HG03520 (cell line): ENCODE results near the gene SNX32.
A peak's percentile ranks its signal among the peaks of the same experiment; 100 is the strongest.

Source experiments
- ATAC-seq: cut with Tn5 transposase; IDR thresholded peaks from one replicate; pipeline ENCODE4 v1.9.1; 2021; ENCODE audit warnings: mild to moderate bottlenecking, moderate library complexity; ENCODE audit not compliant: unreplicated experiment

The SNX32 gene

GRCh38 chr11:65854852-65855837 lies 21.4 kb downstream of the SNX32 start:
- ATAC-seq: no peak

GRCh38 chr11:65855927-65856363 lies 22.2 kb downstream of the SNX32 start:
- ATAC-seq: no peak

- ATAC-seq: no peak
Observed at GRCh38 chr11:65856689-65857499, 23.1 kb downstream of the SNX32 start.

GRCh38 chr11:65857500-65857852 lies 23.7 kb downstream of the SNX32 start:
- peak; percentile 1 for ATAC-seq

- peak; percentile 43 for ATAC-seq
Observed at GRCh38 chr11:65857853-65858680, 24.3 kb downstream of the SNX32 start, which contains the start of gene CFL1. CFL1 (minus strand) TSS chr11:65858180; CDS start chr11:65858099, 81 bp downstream.

- ATAC-seq: no peak
Observed at GRCh38 chr11:65858681-65859087, 24.9 kb downstream of the SNX32 start.

GRCh38 chr11:65859095-65859811 lies 25.5 kb downstream of the SNX32 start:
- ATAC-seq: peak; percentile 45

GRCh38 chr11:65859812-65860277 lies 26.1 kb downstream of the SNX32 start:
- ATAC-seq: no peak

- ATAC-seq: no peak
Observed at GRCh38 chr11:65860278-65861164, 26.8 kb downstream of the SNX32 start, which contains the start of gene MUS81. MUS81 (plus strand) TSS chr11:65860433; CDS start chr11:65860754, 321 bp downstream.

- no peak for ATAC-seq
Observed at GRCh38 chr11:65861165-65861505, 27.4 kb downstream of the SNX32 start.

GRCh38 chr11:65861533-65862183 lies 27.9 kb downstream of the SNX32 start:
- ATAC-seq: no peak

GRCh38 chr11:65862191-65862735 lies 28.5 kb downstream of the SNX32 start:
- no peak for ATAC-seq

- no peak for ATAC-seq
Observed at GRCh38 chr11:65862941-65863888, 29.5 kb downstream of the SNX32 start.

- ATAC-seq: no peak
Observed at GRCh38 chr11:65863889-65864705, 30.3 kb downstream of the SNX32 start.

GRCh38 chr11:65864706-65865471 lies 31.1 kb downstream of the SNX32 start:
- no peak for ATAC-seq
